H9 (cell line): ENCODE measurements around the gene NAP1L1. TPM values are rescaled to one million over a fixed set of nuclear protein-coding genes. Genes with fewer than 3 reads are reported as not detected.
A peak's percentile ranks its signal among the peaks of the same experiment; 100 is the strongest.

Source experiments
- DNase-seq: peaks from one replicate; pipeline ENCODE4 v3.0.0-alpha.2; 2017
- H2AFZ ChIP-seq: one replicate; pipeline ENCODE4 v1.6.1; 2013; ENCODE audit warnings: mild to moderate bottlenecking, low read length, control low read depth, moderate library complexity
- H2AK5ac ChIP-seq: 2 replicates; pipeline ENCODE4 v1.6.1; 2013; ENCODE audit warnings: low read length, control low read depth, mixed read lengths; ENCODE audit not compliant: insufficient read length
- H2BK120ac ChIP-seq: one replicate; pipeline ENCODE4 v1.6.1; 2013; ENCODE audit warnings: low read depth, mild to moderate bottlenecking, low read length, control low read depth, inconsistent platforms; ENCODE audit not compliant: poor library complexity, severe bottlenecking
- H2BK12ac ChIP-seq: 2 replicates; pipeline ENCODE4 v1.6.1; 2013; ENCODE audit warnings: low read length, control low read depth, mixed read lengths, low read depth; ENCODE audit not compliant: insufficient read length
- H2BK15ac ChIP-seq: 2 replicates; pipeline ENCODE4 v1.6.1; 2013; ENCODE audit warnings: low read depth, low read length, control low read depth
- H2BK20ac ChIP-seq: one replicate; pipeline ENCODE4 v1.6.1; 2013; ENCODE audit warnings: low read depth, mild to moderate bottlenecking, low read length, control low read depth, inconsistent platforms; ENCODE audit not compliant: poor library complexity, severe bottlenecking
- H2BK5ac ChIP-seq: 2 replicates; pipeline ENCODE4 v1.6.1; 2013; ENCODE audit warnings: low read length, control low read depth, mixed read lengths; ENCODE audit not compliant: insufficient read length
- H3K14ac ChIP-seq: 2 replicates; pipeline ENCODE4 v1.6.1; 2013; ENCODE audit warnings: low read length, control low read depth; ENCODE audit not compliant: insufficient read depth
- H3K18ac ChIP-seq: 2 replicates; pipeline ENCODE4 v1.6.1; 2013; ENCODE audit warnings: low read depth, mild to moderate bottlenecking, mixed read lengths, low read length, control low read depth; ENCODE audit not compliant: insufficient read length
- H3K23ac ChIP-seq: 2 replicates; pipeline ENCODE4 v1.6.1; 2013; ENCODE audit warnings: low read length, control low read depth, mixed read lengths, low read depth; ENCODE audit not compliant: insufficient read length
- H3K23me2 ChIP-seq: 2 replicates; pipeline ENCODE4 v1.6.1; 2013; ENCODE audit warnings: low read depth, mild to moderate bottlenecking, mixed read lengths, low read length, control low read depth; ENCODE audit not compliant: insufficient read length, poor library complexity, severe bottlenecking
- H3K27ac ChIP-seq: 2 replicates; pipeline ENCODE4 v1.5.1; 2013; ENCODE audit warnings: low read length, control low read depth, mixed read lengths, low read depth; ENCODE audit not compliant: insufficient read length
- H3K27me3 ChIP-seq: 2 replicates; pipeline ENCODE4 v1.6.1; 2013; ENCODE audit warnings: low read length, control low read depth, inconsistent platforms; ENCODE audit not compliant: insufficient read depth
- H3K4ac ChIP-seq: 2 replicates; pipeline ENCODE4 v1.6.1; 2013; ENCODE audit warnings: low read depth, mild to moderate bottlenecking, control low read depth, inconsistent platforms, low read length, moderate library complexity
- H3K4me1 ChIP-seq: 2 replicates; pipeline ENCODE4 v1.6.1; 2013; ENCODE audit warnings: low read length, control low read depth, inconsistent platforms; ENCODE audit not compliant: insufficient read depth
- H3K4me2 ChIP-seq: 2 replicates; pipeline ENCODE4 v1.6.1; 2013; ENCODE audit warnings: low read length, control low read depth, mixed read lengths; ENCODE audit not compliant: insufficient read length, insufficient read depth
- H3K56ac ChIP-seq: 2 replicates; pipeline ENCODE4 v1.6.1; 2013; ENCODE audit warnings: low read depth, mild to moderate bottlenecking, mixed read lengths, low read length, control low read depth; ENCODE audit not compliant: insufficient read length
- H3K79me1 ChIP-seq: 2 replicates; pipeline ENCODE4 v1.6.1; 2013; ENCODE audit warnings: low read depth, mild to moderate bottlenecking, moderate library complexity, low read length, control low read depth, inconsistent platforms; ENCODE audit not compliant: insufficient read depth, poor library complexity, severe bottlenecking
- H3K79me2 ChIP-seq: 2 replicates; pipeline ENCODE4 v1.6.1; 2013; ENCODE audit warnings: low read length, control low read depth, inconsistent platforms; ENCODE audit not compliant: insufficient read depth
- H3K9ac ChIP-seq: 2 replicates; pipeline ENCODE4 v1.6.1; 2013; ENCODE audit warnings: low read length, control low read depth, mixed read lengths; ENCODE audit not compliant: insufficient read length; ENCODE audit errors: extremely low read depth
- H3K9me3 ChIP-seq: one replicate; pipeline ENCODE4 v1.6.1; 2013; ENCODE audit warnings: low read depth, low read length, inconsistent platforms; ENCODE audit not compliant: control insufficient read depth
- H3T11ph ChIP-seq: one replicate; pipeline ENCODE4 v1.6.1; 2013; ENCODE audit warnings: mild to moderate bottlenecking, low read length, control low read depth, inconsistent platforms
- H4K20me1 ChIP-seq: one replicate; pipeline ENCODE4 v1.6.1; 2013; ENCODE audit not compliant: control insufficient read depth, insufficient read length, insufficient read depth
- H4K5ac ChIP-seq: 2 replicates; pipeline ENCODE4 v1.6.1; 2013; ENCODE audit warnings: low read depth, mild to moderate bottlenecking, mixed read lengths, low read length, control low read depth; ENCODE audit not compliant: insufficient read length
- H4K8ac ChIP-seq: replicated peaks from 2 replicates; pipeline ENCODE4 v1.6.1; 2013; ENCODE audit warnings: low read length, control low read depth, mixed read lengths, low read depth; ENCODE audit not compliant: insufficient read length
- H4K91ac ChIP-seq: 2 replicates; pipeline ENCODE4 v1.6.1; 2013; ENCODE audit warnings: low read depth, mild to moderate bottlenecking, moderate library complexity, mixed read lengths, low read length, control low read depth; ENCODE audit not compliant: insufficient read length
- H3K27ac Mint-ChIP-seq, 3 experiments: 2 replicates in 2 of 3; 3 replicates in 1 of 3; pipeline ENCODE4 v1.8.0; 2020 to 2021; ENCODE audit warnings: mixed read lengths in 3 of 3, mild to moderate bottlenecking in 1 of 3, moderate library complexity in 1 of 3
- H3K27me3 Mint-ChIP-seq: 2 replicates; pipeline ENCODE4 v1.8.0; 2021; ENCODE audit warnings: low read depth, mild to moderate bottlenecking, moderate library complexity, mixed read lengths
- H3K36me3 Mint-ChIP-seq, 3 experiments: 2 replicates in 2 of 3; 3 replicates in 1 of 3; pipeline ENCODE4 v1.8.0; 2020 to 2021; ENCODE audit warnings: low read depth in 3 of 3, mixed read lengths in 3 of 3; ENCODE audit not compliant: insufficient read depth in 1 of 3
- H3K4me1 Mint-ChIP-seq, 2 experiments: 2 replicates each; pipeline ENCODE4 v1.8.0; 2020; ENCODE audit warnings: mixed read lengths in 2 of 2
- H3K4me3 Mint-ChIP-seq, 2 experiments: 2 replicates in 1 of 2; 3 replicates in 1 of 2; pipeline ENCODE4 v1.8.0; 2020 to 2021; ENCODE audit warnings: mild to moderate bottlenecking in 2 of 2, mixed read lengths in 2 of 2, moderate library complexity in 1 of 2
- H3K9me3 Mint-ChIP-seq, 2 experiments: 2 replicates in 1 of 2; 3 replicates in 1 of 2; pipeline ENCODE4 v1.8.0; 2020; ENCODE audit warnings: mild to moderate bottlenecking in 2 of 2, mixed read lengths in 2 of 2, moderate library complexity in 1 of 2
- CTCF ChIP-seq: fragments of 200-600 bp; sonication (generic); conservative IDR thresholded peaks from 3 replicates; pipeline ENCODE4 v1.8.0; 2021; ENCODE audit warnings: antibody characterized with exemption, mild to moderate bottlenecking
- WGBS: extraction: QIAGEN DNeasy Blood & Tissue Kit; methylation state at CpG from one replicate; pipeline ENCODE4 v1.1.7; 2013; ENCODE audit warnings: missing lambda C conversion rate, low lambda C conversion rate, mixed read lengths; ENCODE audit not compliant: insufficient read length; ENCODE audit errors: extremely low coverage; 5-methylcytosine and 5-hydroxymethylcytosine counted together
- total RNA-seq: library from RNA; stranded (reverse); gene quantifications from 2 replicates; pipeline ENCODE4 v1.2.1, GENCODE V29; 2021

The NAP1L1 gene
- total RNA-seq, 1 experiment from 2014 or later = 1,012 TPM

GRCh38 chr12:76018111-76018510 is 66.4 kb downstream of the NAP1L1 start:
- no peak overlapping the region for H3K4me2 ChIP-seq

More at GRCh38 chr12:76018111-76018510, 66.4 kb downstream of the NAP1L1 start:
- Histone ChIP-seq H3K4me1 (peaks cover 4% of the 10 kb centered on the region; the same call in 1 of the 2 replicates), H2BK5ac (no peak overlapping the region), H2AFZ (no peak overlapping the region), H2AK5ac (no peak overlapping the region), H3K23me2 (no peaks in the 10 kb centered on the region), H3K56ac (no peak overlapping the region), H3K23ac (no peak overlapping the region), H2BK12ac (peak overlapping the region; percentile 70), H4K20me1 (no peaks in the 10 kb centered on the region), H2BK120ac (no peak overlapping the region), H2BK15ac (no peak overlapping the region), H3K9ac (no peak overlapping the region), H3K27me3 (no peaks in the 10 kb centered on the region), H3T11ph (no peak overlapping the region), H4K8ac (no peak overlapping the region), H3K27ac (no peak overlapping the region), H3K18ac (no peak overlapping the region), H3K4ac (no peak overlapping the region), H4K5ac (no peak overlapping the region), H3K79me2 (no peaks in the 10 kb centered on the region), H4K91ac (no peak overlapping the region), H3K14ac (no peak overlapping the region), H2BK20ac (no peak overlapping the region), H3K9me3 (no peaks in the 10 kb centered on the region), H3K79me1 (no peaks in the 10 kb centered on the region)
- Mint-ChIP-seq H3K4me3 (peak overlapping the region in 1 of 2 experiments; percentile 39; a peak in 1 of 5 replicates), H3K4me1 (peaks cover 40 to 47% of the 10 kb centered on the region in 2 experiments), H3K27me3 (no peaks in the 10 kb centered on the region), H3K9me3 (no peaks in the 10 kb centered on the region), H3K36me3 (no peaks in the 10 kb centered on the region), H3K27ac (peak overlapping the region; percentile 0 to 88 (median 55); a peak in 5 of 7 replicates)
- TF ChIP-seq CTCF = no peak
- no CpG with 5 or more reads among the region's 6 CpGs for WGBS
- peak; percentile 78 for DNase-seq
